Stimulated activated CD4-positive, alpha-beta T cell treated with anti-CD3 and anti-CD28 coated beads, Interleukin-4, amount 100 ng/mL, for 24 hours (primary cell): Measurements from ENCODE around the gene FHOD3.
"Not testable (repeated sequence)": the region's sequence is repeated elsewhere in the genome, so short reads cannot be mapped to it uniquely, and the experiment has no call there.

Experiments used
- DNase-seq: peaks from one replicate; pipeline ENCODE4 v3.0.0-alpha.2; 2020

FHOD3 gene

DNA sequence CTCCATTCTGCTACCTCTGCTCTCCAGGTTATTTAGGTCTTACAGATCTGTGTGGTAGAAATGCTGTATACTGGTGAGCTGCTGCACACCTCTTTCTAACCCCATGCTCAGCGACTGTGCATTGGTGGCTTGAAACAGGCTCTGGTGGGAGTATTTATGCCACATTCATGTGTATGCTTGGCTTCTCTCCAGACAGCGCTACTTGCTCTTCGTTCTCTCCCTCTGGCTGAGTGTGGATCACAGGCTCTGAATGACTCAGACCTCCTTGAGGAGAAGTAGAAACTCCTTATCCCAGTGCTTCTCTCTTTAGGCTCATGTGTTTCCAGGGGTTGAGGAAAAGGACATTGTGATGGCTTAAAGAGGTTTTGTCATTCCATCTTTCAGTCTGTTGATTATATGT is 54.9 kb downstream of the FHOD3 start:
- no peak for DNase-seq

DNA sequence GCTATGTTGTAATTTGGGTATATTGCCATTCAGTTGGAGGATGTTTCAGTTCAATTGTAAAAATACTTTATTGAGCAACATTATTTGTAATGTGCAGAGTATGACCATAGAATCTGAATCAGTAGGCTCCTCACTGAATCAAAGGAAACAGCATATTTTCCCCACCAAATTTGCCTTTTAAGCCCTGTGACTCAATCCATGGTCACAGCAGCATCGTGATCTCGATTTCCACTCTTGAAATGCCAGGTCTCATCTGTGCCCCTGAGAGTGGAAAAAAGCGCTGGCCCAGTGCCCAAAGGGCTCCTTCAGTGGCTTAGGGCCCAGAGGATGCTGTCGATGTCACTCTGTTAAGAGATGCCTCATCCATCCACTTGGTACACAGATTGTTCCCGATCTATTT is 57.5 kb downstream of the FHOD3 start:
- no peak for DNase-seq

GRCh38 chr18:36355511-36355910 is 58.0 kb downstream of the FHOD3 start:
- DNase-seq, result no peak

DNA sequence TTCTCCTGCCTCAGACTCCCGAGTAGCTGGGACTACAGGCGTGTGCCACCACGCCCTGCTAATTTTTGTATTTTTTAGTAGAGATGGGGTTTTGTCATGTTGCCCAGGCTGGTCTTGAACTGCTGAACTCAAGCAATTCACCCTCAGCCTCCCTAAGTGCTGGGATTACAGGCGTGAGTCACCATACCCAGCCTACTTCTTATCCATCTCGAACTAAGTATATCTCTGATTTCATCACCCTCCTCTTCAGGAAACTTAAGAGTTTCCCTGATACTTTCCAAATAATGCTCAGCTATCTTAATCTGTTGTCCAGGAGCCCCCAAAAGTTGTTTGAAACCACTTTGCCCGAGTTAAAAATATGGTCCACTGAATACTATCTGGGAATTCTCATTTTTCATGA is 59.2 kb downstream of the FHOD3 start:
- not testable (repeated sequence) for DNase-seq

GRCh38 chr18:36358141-36358540 is 60.6 kb downstream of the FHOD3 start:
- DNase-seq, result no peak

DNA sequence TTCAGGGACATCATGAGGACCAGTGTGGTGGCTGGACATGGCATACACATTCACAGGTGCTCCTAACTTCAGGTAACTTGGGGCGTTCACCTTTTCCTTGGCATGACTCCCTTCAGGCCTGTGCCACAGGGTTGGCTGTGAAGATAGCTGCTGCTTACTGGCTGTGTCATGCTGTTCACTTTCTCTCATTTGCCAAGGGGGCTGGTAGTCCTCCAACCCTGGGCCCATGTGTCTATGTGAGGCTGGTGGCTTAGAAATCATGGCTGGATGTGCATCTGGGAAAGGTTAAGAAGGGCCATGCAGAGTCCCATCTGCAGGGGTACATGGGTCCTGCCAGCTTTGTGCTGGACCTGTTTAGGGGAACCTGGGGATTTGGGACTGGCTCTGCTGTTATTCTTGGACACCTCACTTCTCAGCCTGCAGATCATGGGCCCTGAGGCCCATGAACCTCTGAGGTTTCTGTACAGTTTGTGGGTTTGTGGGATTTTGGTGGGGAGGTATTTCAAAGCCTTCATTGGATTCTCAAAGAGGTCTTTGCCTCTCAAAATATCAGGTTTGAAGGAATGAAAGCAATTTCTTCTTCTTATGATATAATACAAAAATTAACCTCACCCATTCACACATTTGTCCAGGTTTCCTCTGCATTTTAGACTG is 62.9 kb downstream of the FHOD3 start:
- no peak for DNase-seq

DNA sequence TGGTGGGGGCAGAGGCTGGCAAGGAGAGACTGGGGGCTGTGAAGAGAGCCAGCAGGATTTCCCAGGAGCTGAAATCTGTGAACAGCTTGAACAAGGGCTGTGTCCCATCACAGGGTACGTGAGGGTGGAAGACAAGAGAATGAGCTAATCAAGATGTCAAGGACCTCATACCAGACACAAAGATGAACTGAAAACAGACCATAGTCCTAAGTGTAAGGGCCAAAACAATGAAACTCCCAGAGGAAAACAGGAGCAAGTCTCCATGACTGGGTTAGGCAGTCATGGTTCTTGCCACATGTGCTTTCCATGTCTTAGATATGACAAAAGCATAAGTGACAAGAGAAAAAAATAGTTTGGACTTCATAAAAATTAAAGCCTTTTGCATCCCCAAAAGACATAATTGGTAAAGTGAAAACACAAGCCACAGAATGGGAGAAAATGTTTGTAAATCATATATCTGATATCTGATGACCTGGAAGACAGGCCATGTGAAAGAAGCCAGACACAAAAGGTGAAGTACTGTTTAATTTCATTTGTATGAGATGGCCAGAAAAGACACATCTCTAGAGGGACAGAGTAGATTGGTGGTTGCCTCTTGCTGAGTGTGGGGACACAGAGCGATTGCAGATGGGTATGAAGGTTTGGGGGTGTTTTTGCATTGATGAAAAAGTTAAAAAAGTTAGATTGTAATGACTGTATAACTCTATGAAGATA is 67.6 kb downstream of the FHOD3 start:
- DNase-seq, result no peak

DNA sequence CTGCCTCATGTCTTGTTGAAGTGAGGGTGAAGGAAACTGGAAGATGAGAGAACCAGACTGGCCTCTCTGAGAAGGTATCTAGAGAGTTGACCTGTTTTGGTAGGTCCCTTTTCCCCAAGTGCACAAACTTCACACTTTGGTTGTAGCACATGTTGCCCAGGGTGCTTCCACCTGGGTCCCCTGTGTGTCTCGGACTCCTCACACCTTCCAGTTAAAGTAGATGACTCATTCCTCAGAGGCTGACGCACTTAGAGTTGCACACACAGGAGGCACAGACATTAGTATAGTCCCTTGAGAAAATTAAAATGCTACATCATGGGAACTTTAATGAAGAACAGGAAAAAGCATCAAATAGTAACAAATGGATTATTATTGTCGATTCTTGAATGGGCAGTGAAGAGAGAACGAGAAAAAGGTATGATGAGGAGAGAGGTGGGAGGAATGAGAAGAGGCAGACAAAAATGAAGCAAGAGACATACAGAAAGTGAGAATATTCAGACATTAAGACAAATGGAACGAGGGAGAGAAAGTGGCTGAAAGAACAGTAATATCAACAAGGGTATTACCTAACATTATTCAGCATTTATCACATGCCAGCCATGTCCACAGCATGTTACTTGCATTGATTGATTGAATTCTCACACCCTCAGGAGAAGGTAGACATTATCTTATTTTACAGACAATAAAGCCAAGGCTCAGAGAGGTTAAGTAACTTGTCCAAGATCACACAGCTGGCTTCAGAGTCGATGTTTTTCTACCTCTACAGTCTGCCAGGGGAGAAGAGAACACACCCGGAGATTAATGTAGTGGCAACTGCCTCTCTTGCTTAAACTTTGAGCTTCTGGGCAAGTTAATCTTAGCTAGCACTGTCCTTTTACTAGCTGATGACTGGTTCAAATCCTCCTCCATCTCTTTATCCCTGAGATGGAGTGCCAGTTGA is 68.6 kb downstream of the FHOD3 start:
- DNase-seq, result no peak

- no peak for DNase-seq
Measured at GRCh38 chr18:36366994-36367839, 69.7 kb downstream of the FHOD3 start.

DNA sequence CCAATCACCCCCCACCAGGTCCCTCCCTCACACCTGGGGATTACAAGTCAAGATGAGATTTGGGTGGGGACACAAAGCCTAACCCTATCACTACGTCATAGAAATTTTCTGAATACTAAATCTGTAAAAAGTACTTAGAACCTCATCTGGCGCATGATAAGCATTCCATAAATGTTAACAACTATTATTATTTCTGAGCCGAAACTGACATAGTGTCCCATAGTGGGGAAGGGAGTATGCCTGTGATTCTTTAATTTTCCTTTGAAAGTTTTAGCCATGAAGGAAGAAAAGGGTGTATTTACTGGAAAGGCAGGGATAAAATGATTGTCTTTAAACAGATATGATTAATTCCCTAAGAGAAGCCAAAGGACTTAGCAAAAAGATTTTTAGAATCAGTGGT is 71.4 kb downstream of the FHOD3 start:
- DNase-seq, result no peak

DNA sequence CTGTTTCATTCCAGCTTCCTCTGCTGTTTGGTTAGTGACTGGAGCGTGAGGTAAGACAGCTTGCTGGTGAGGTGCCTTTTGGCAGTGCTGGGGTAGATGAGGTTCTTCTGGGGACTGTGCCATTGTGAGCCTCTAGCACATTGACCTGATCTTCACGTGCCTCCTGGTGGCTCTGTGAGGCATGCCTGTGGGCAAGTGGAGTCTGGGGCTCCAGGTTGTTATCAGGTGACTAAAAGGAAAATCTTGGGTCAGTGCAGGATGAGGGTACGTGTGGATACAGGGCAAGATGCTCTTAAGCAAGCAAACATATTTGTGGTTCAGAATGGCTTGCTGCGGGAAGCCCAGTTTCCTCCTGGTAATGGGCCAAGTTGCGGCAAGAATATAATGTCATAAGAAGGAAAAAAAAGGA is 75.4 kb downstream of the FHOD3 start:
- DNase-seq, result no peak

GRCh38 chr18:36374262-36374661 is 76.7 kb downstream of the FHOD3 start:
- DNase-seq, result no peak

GRCh38 chr18:36375118-36375517 is 77.6 kb downstream of the FHOD3 start:
- DNase-seq, result no peak

GRCh38 chr18:36376361-36376760 is 78.8 kb downstream of the FHOD3 start:
- no peak for DNase-seq

DNA sequence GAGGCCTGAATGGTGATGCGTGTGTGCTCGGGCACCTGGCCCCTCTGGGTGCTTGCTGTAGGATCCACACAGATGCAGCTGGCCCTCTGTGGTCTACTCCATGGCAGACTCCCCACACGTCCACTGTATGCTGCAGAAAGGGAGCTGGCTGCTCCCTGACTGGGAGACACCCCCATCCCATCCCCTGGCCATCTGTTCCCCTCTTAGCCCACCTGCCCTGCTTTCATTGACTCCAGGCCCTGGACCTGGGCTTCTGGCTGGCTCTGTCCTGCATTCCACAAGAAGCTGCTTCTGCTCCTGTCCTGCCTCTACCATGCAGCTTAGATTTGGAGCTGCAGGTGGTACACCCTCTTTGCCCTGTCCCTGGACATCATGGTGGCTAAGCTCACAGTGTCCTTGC is 80.1 kb downstream of the FHOD3 start:
- no peak for DNase-seq

- no peak for DNase-seq
Measured at GRCh38 chr18:36378205-36378604, 80.7 kb downstream of the FHOD3 start.

DNA sequence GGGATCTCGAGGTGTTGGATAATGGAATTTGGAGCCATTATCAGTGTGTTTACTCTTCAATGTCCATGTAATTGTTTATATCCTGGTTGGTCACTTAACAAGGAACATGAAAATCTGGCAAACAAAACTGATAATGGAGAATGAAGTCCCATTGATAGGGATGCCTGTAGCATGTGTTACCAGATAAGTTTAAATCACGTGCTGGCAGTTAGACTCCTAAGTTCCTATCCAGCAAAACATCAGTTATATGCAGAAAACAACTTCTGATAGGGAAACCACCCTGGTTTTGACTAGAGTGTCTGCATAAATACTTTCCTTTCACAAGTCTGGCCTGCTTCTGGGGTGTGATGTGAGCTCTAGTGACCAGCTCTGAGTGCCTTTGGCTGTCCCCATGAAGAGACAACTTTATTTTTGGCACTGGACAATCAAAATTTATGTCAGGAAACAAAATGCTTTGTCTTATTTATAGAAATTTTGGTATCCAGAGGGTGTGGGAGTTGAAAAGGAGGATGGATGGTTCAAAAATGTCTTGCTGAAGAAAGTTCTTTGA is 82.0 kb downstream of the FHOD3 start:
- DNase-seq, result no peak

DNA sequence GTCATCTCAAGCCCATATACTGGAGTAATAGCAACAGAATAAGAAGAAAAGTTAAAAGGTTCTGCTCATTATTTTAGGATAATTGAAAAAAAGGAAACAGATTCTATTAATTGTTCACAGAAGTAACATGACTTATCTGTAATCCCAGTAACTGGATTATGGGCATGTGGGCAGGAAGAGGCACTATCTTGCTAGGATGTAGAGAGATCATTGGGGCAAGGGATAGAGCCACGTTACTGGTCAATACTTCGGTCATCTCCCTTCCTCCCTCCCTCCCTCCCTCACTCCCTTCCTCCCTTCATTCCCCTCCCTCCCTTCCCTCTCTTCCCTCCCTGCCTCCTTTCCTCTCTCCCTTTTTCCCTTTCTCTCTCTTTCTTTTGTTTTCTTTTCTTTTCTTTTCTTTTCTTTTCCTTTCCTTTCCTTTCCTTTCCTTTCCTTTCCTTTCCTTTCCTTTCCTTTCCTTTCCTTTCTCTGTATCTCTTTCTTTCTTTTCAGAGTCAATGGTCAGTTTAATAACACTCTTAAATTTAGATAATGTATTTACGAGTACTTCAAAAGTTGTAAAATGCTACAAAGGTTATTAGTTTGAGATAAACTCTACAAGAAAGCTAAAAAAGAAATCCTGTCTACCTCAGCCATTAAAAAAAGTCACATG is 82.8 kb downstream of the FHOD3 start:
- DNase-seq, result no peak

DNA sequence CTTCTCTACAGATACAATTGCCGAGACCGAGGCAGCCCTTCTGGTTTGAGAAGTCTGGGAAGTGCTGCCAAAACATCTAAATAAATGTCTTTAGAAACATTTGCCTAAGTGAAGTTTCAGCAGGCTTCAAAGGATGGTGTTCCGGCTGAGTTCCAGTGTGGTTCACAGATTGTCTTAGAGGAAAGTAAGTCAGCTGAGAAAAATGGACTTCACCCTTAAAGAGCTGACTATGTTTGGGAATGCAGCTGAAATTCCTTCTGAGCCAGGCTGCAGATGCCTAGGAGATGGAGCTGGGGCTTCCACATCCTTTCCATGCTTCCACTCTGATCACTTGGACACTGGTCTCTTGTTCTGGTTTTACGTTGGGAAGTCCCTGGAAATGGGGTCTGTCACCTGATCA is 83.6 kb downstream of the FHOD3 start:
- no peak for DNase-seq

GRCh38 chr18:36382854-36383253 is 85.3 kb downstream of the FHOD3 start:
- no peak for DNase-seq

- DNase-seq, result no peak
Measured at GRCh38 chr18:36386150-36386920, 88.8 kb downstream of the FHOD3 start.
